ENCODE results near the gene GRIN3A.

GRCh38 chr9:101691657-101692056 lies 46.8 kb downstream of the GRIN3A start:
- TF ChIP-seq EZH2phosphoT487 (IDR thresholded peaks at IDR 0.05; ENCODE audit: borderline replicate concordance) (no peak), CTCF (conservative IDR thresholded peaks at IDR 0.05; ENCODE audit: low read length) (no peak)

All from Loucy (cell line).